ENCODE measurements around the gene DNAJB6.

GRCh38 chr7:157394246-157395191 lies 57.7 kb downstream of the DNAJB6 start:
- TF ChIP-seq POLR2AphosphoS5 (IDR thresholded peaks at IDR 0.05) (no peak), CTCF (IDR thresholded peaks at IDR 0.05) (no peak), EP300 (IDR thresholded peaks at IDR 0.05) (no peak)
